MG63 (cell line): ENCODE results near the gene SCEL. TPM values are rescaled to one million over a fixed set of nuclear protein-coding genes. Genes with fewer than 3 reads are reported as not detected.

Source experiments
- DNase-seq: peaks from one replicate; pipeline ENCODE4 v3.0.0-alpha.2; 2020
- H3K27me3 ChIP-seq: fragments of 250-450 bp; sonication (Bioruptor Pico); 2 replicates; pipeline ENCODE4 v1.5.1; 2020; ENCODE audit warnings: mild to moderate bottlenecking, moderate library complexity
- H3K36me3 ChIP-seq: fragments of 250-450 bp; sonication (Bioruptor Pico); 2 replicates; pipeline ENCODE4 v1.5.1; 2020; ENCODE audit warnings: mild to moderate bottlenecking, moderate library complexity
- H3K4me3 ChIP-seq: fragments of 250-450 bp; sonication (Bioruptor Pico); 2 replicates; pipeline ENCODE4 v1.5.1; 2020; ENCODE audit warnings: mild to moderate bottlenecking, moderate library complexity
- H3K9me3 ChIP-seq: fragments of 250-450 bp; sonication (Bioruptor Pico); 2 replicates; pipeline ENCODE4 v1.5.1; 2020; ENCODE audit warnings: mild to moderate bottlenecking, moderate library complexity
- total RNA-seq: library from RNA; depleted of rRNA; stranded (reverse); fragments of >200 nt; shearing (Covaris generic); gene quantifications from 2 replicates; pipeline ENCODE4 v1.2.3, GENCODE V29; 2014; ENCODE audit warnings: low replicate concordance

The SCEL gene
- total RNA-seq, 1 experiment from 2014 or later = not detected

GRCh38 chr13:77537289-77537919 is 1.9 kb downstream of the SCEL start:
- Histone ChIP-seq H3K9me3 (no peaks in the 10 kb centered on the region), H3K36me3 (no peaks in the 10 kb centered on the region), H3K27me3 (no peaks in the 10 kb centered on the region), H3K4me3 (no peak overlapping the region)
- no peak for DNase-seq

GRCh38 chr13:77543711-77544110 is 8.2 kb downstream of the SCEL start:
- H3K9me3 ChIP-seq = no peaks in the 10 kb centered on the region
- no peak overlapping the region for H3K4me3 ChIP-seq
- DNase-seq = no peak
- H3K36me3 ChIP-seq = no peaks in the 10 kb centered on the region
- no peaks in the 10 kb centered on the region for H3K27me3 ChIP-seq

- H3K36me3 ChIP-seq = no peaks in the 10 kb centered on the region
Measured at GRCh38 chr13:77544355-77544754, 8.8 kb downstream of the SCEL start.

GRCh38 chr13:77544758-77545338 is 9.3 kb downstream of the SCEL start:
- no peaks in the 10 kb centered on the region for H3K36me3 ChIP-seq
- no peaks in the 10 kb centered on the region for H3K27me3 ChIP-seq
- H3K9me3 ChIP-seq = no peaks in the 10 kb centered on the region
- H3K4me3 ChIP-seq = no peak overlapping the region
- DNase-seq = no peak

More at GRCh38 chr13:77544355-77544754, 8.8 kb downstream of the SCEL start:
- Histone ChIP-seq H3K27me3 (no peaks in the 10 kb centered on the region), H3K4me3 (no peak overlapping the region), H3K9me3 (no peaks in the 10 kb centered on the region)
- peak; percentile 56 for DNase-seq

- Histone ChIP-seq H3K36me3 (no peaks in the 10 kb centered on the region), H3K27me3 (no peaks in the 10 kb centered on the region), H3K4me3 (no peak overlapping the region), H3K9me3 (no peaks in the 10 kb centered on the region)
- no peak for DNase-seq
Measured at GRCh38 chr13:77545626-77546412, 10.3 kb downstream of the SCEL start.

- H3K36me3 ChIP-seq = no peaks in the 10 kb centered on the region
- no peaks in the 10 kb centered on the region for H3K27me3 ChIP-seq
- DNase-seq = no peak
- H3K4me3 ChIP-seq = no peak overlapping the region
- no peaks in the 10 kb centered on the region for H3K9me3 ChIP-seq
Measured at GRCh38 chr13:77548095-77548494, 12.6 kb downstream of the SCEL start.

- Histone ChIP-seq H3K4me3 (no peak overlapping the region), H3K27me3 (no peaks in the 10 kb centered on the region), H3K36me3 (no peaks in the 10 kb centered on the region), H3K9me3 (no peaks in the 10 kb centered on the region)
- DNase-seq = no peak
Measured at GRCh38 chr13:77548594-77548993, 13.1 kb downstream of the SCEL start.

GRCh38 chr13:77554069-77554468 is 18.6 kb downstream of the SCEL start:
- no peak for DNase-seq
- no peaks in the 10 kb centered on the region for H3K36me3 ChIP-seq

GRCh38 chr13:77555246-77555645 is 19.7 kb downstream of the SCEL start:
- DNase-seq = no peak
- no peaks in the 10 kb centered on the region for H3K36me3 ChIP-seq
- no peaks in the 10 kb centered on the region for H3K9me3 ChIP-seq
- no peaks in the 10 kb centered on the region for H3K27me3 ChIP-seq
- H3K4me3 ChIP-seq = no peak overlapping the region

More at GRCh38 chr13:77554069-77554468, 18.6 kb downstream of the SCEL start:
- H3K9me3 ChIP-seq = no peaks in the 10 kb centered on the region
- H3K27me3 ChIP-seq = no peaks in the 10 kb centered on the region
- H3K4me3 ChIP-seq = no peak overlapping the region

GRCh38 chr13:77558016-77558415 is 22.5 kb downstream of the SCEL start:
- Histone ChIP-seq H3K4me3 (no peak overlapping the region), H3K36me3 (no peaks in the 10 kb centered on the region), H3K9me3 (no peaks in the 10 kb centered on the region), H3K27me3 (no peaks in the 10 kb centered on the region)
- DNase-seq = no peak

- Histone ChIP-seq H3K9me3 (no peaks in the 10 kb centered on the region), H3K4me3 (no peak overlapping the region), H3K27me3 (peaks cover 3% of the 10 kb centered on the region; the same call in 1 of the 2 replicates), H3K36me3 (no peaks in the 10 kb centered on the region)
- DNase-seq = no peak
Measured at GRCh38 chr13:77563111-77563510, 27.6 kb downstream of the SCEL start.

GRCh38 chr13:77565635-77566034 is 30.1 kb downstream of the SCEL start:
- H3K36me3 ChIP-seq = no peaks in the 10 kb centered on the region
- no peak overlapping the region for H3K4me3 ChIP-seq
- no peaks in the 10 kb centered on the region for H3K9me3 ChIP-seq
- H3K27me3 ChIP-seq = peaks cover 3% of the 10 kb centered on the region; the same call in 1 of the 2 replicates
- no peak for DNase-seq

- peaks cover 4% of the 10 kb centered on the region; the same call in 1 of the 2 replicates for H3K27me3 ChIP-seq
- DNase-seq = no peak
- no peak overlapping the region for H3K4me3 ChIP-seq
- no peaks in the 10 kb centered on the region for H3K9me3 ChIP-seq
- H3K36me3 ChIP-seq = no peaks in the 10 kb centered on the region
Measured at GRCh38 chr13:77571956-77572355, 36.5 kb downstream of the SCEL start.

- DNase-seq = no peak
- H3K4me3 ChIP-seq = no peak overlapping the region
- peaks cover 4% of the 10 kb centered on the region; the same call in 1 of the 2 replicates for H3K27me3 ChIP-seq
- no peaks in the 10 kb centered on the region for H3K9me3 ChIP-seq
- no peaks in the 10 kb centered on the region for H3K36me3 ChIP-seq
Measured at GRCh38 chr13:77574096-77574495, 38.6 kb downstream of the SCEL start.

- Histone ChIP-seq H3K9me3 (no peaks in the 10 kb centered on the region), H3K27me3 (no peaks in the 10 kb centered on the region), H3K36me3 (no peaks in the 10 kb centered on the region), H3K4me3 (no peak overlapping the region)
- DNase-seq = no peak
Measured at GRCh38 chr13:77579959-77580358, 44.5 kb downstream of the SCEL start.

GRCh38 chr13:77580748-77581147 is 45.2 kb downstream of the SCEL start:
- H3K27me3 ChIP-seq = no peaks in the 10 kb centered on the region

GRCh38 chr13:77583581-77583980 is 48.1 kb downstream of the SCEL start:
- H3K4me3 ChIP-seq = no peak overlapping the region
- no peaks in the 10 kb centered on the region for H3K9me3 ChIP-seq
- no peaks in the 10 kb centered on the region for H3K27me3 ChIP-seq
- no peaks in the 10 kb centered on the region for H3K36me3 ChIP-seq
- no peak for DNase-seq

More at GRCh38 chr13:77580748-77581147, 45.2 kb downstream of the SCEL start:
- no peaks in the 10 kb centered on the region for H3K36me3 ChIP-seq
- no peaks in the 10 kb centered on the region for H3K9me3 ChIP-seq
- DNase-seq = no peak
- no peak overlapping the region for H3K4me3 ChIP-seq
